HG02885 (cell line): ENCODE results near the gene VAPA.
"Not testable (repeated sequence)": the region's sequence is repeated elsewhere in the genome, so short reads cannot be mapped to it uniquely, and the experiment has no call there.

Experiments
- ATAC-seq: cut with Tn5 transposase; IDR thresholded peaks from one replicate; pipeline ENCODE4 v1.9.1; 2021; ENCODE audit warnings: mild to moderate bottlenecking; ENCODE audit not compliant: unreplicated experiment, poor library complexity

VAPA gene

DNA sequence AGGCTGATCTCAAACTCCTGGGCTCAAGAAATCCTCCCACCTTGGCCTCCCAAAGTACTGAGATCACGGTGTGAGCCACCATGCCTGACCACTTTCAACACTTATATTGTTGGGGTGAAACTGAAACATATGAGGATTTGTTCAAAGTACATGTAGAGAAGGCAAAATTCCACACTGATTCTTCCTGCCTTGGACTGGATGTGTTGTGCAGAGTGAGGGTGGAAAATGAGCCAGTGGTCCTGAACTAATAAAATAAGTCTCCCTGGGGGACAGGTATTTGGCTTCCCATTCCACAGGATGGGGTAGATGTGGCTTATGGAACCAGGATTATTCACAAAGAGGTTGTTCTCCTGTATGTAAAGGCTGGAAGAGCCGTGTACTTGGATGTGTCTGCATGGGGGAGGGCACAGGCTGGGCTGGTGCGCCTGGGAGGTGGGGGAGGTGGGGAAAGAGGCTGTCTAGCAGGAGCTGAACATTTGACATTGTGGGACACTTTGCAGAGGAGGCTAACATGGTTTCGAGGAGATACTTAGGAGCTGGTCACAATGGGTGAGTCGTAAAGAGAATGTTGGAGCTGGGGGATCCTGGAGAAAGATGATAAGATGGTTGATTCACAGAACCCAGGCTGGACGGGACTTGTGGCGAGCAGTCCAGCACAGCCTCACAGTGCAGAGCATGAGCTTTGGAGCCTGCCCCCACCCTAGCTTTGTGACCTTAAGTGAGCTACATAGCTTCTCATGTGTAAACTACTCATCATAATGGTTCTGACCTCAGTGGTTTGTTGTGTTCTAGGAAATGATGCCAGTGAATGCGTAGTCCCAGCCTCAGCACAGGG, 28.4 kb upstream of the VAPA start, which contains the start of gene TXNDC2:
TXNDC2 (plus strand) TSS at position 804 of the 835 bp plus-strand sequence. CDS start 708 bp downstream, outside the sequence.
- ATAC-seq = no peak

DNA sequence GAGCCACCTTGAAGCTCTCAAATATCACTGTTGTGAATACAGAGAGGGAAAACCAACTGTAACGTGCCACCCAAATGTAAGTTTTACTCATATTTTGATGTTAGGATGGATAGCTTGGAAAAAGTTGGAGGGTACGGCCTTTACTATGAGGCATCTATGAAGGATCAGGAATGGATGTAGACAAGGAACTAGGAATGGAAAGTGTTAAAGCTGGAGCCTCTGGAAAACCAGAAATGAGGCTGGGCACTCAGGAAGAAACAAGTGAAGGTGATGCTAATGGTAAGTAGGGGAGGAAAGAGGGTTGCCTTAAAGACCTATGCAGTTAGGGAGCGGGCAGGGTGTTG, 27.8 kb upstream of the VAPA start:
- ATAC-seq = no peak

DNA sequence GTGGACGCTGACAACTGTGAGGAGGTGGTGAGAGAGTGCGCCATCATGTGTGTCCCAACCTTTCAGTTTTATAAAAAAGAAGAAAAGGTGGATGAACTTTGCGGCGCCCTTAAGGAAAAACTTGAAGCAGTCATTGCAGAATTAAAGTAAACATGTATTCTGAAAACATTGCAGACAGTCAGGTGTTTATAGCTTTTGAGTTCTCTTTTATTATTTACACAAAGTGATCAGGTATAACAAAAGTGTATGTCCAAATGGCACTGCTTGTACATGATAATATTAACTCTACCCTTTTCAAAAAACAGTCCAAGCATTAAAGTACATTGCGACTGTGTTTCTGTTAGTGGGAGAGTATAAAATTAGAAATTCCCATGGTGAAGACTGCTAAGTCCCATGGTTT, 25.8 kb upstream of the VAPA start:
- no peak for ATAC-seq

DNA sequence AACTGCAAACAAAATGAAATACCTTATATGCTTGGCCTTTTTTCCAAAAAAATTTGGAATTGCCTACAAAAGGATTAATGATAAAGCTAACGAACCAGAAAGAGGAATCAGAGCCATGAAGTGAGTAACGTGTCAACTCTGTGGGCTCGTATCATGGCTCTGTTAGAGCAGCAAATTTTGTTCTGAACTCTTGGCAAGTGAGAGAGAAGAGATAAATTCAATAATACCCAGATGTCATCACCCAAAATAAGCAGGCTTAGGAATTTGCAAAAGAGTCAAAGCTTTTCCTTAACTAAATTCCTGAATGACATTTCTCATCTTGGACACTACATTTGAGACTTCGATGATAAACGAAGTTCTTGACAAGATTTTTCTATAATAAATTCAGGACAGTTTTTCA, 23.6 kb upstream of the VAPA start:
- ATAC-seq = no peak

DNA sequence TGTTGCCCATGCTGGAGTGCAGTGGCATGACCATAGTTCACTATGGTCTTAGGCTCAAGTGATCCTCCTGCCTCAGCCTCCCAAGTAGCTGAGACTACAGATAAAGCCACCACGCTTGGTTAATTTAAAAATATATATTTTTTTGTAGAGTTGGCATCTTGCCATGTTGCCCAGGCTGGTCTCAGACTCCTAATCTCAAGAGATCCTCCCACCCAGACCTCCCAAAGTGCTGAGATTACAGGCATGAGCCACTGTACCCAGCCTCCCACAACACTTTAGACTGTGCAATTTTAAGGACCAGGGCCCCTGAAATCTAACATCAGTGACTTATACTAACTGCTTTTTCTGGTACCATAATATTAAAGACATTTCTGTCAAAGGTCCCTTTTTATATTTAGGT, 22.9 kb upstream of the VAPA start:
- no peak for ATAC-seq

DNA sequence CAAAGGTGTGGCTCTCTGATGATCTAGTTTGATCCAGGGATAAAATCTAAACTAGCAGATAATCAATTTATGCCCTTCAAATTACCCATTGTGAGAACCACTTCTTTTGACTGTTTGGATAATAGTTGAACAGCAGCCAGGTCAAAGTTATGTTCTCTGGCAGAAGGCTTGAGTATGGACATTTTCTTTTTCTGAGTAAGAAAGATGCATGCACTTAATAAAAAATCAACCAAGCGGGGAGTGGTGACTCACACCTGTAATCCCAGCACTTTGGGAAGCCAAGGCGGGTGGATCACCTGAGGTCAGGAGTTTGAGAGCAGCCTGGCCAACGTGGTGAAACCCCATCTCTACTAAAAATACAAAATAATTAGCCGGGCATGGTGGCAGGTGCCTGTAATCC, 22.3 kb upstream of the VAPA start:
- not testable (repeated sequence) for ATAC-seq

DNA sequence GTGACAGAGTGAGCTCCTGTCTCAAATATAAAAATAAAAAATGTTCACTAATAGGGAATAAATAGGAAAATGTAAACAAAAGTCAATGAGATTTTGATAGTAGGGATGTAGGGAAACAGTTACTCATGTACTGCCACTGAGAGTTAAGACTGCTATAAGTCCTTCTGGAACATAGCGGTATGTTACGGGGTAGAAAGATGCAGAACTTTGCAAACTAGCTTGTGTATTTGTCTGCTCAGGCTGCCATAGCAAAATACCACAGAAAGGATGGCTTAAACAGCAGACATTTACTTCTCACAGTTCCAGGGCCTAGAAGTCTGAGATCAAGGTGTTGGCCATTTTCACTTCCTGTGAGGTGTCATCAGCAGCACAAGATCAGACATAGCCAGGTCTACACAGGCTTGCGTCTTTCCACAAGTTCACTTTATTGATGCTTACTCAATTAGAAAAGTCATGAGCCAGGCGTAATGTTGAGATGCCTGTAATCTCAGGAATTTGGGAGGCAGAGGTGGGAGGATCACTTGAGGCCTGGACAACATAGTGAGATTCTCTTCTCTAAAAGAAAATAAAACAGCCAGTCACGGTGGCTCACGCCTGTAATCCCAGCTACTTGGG, 19.3 kb upstream of the VAPA start:
- ATAC-seq = no peak

DNA sequence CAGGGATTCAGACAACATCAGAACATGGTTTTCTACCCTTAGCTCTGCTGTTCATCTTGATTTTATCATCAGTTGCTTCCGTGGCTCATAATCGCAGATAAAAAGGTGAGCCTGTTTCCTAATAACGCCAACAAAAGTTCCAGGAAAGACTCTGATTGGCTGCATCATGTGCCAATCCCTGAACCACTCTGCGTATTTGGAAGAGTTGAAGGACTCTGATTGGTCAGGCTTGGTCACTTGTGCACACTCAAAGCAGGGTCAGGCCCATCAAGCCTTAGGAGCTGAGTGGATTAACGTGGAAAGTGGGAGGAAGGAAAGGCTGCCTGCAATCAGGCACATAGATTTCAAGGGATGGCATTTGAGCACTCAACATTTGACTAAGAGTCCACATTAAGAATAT, 16.7 kb upstream of the VAPA start:
- no peak for ATAC-seq

DNA sequence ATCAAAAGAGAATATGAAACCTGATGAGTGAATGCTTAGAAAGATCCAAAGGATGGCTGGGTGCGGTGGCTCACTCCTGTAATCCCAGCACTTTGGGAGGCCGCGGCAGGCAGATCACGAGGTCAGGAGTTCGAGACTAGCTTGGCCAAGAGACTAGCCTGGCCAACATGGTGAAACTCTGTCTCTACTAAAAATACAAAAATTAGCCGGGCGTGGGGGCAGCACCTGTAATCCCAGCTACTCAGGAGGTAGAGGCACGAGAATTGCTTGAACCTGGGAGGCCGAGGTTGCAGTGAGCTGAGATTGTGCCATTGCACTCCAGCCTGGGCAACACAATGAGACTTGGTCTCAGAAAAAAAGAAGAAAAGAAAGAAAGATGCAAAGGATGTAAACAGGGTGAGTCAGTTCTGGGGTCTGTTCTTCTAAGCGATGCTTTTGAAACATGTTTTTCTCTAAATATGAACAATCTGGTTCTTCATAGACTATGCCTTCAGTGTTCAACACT, 16.0 kb upstream of the VAPA start:
- not testable (repeated sequence) for ATAC-seq

DNA sequence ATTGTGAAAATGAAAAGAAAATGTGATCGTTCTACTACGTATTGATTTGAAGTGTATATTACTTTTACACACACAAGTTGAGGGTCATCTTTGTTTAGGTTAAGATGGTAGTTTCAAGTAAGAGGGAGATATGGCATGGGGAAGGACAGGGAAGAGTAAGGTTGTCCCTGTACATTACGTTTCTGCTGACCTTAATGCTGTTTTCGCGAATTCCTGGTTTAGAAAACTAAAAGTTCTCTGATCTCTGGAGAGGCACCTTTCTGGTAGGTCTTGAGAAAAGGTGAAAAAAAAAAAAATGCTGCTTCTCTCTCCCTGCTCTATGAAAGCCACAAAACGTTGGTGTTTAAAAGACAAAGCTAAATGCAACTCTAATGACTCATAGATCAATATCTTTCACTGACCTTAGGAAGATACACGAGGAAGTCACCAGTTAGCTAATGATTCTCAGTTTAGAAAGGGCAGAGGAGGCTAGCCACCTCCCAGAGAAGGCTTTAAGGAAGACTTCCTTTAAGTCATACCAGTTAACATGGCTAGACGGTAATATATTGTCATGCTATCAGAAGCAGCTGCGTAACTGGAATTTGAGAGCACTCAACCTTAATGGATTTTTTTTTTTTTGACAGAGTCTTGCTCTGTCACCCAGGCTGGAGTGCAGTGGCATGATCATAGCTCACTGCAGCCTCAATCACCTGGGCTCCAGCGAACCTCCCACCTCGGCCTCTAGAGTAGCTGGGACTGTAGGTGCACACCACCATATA, 14.8 kb upstream of the VAPA start:
- no peak for ATAC-seq

DNA sequence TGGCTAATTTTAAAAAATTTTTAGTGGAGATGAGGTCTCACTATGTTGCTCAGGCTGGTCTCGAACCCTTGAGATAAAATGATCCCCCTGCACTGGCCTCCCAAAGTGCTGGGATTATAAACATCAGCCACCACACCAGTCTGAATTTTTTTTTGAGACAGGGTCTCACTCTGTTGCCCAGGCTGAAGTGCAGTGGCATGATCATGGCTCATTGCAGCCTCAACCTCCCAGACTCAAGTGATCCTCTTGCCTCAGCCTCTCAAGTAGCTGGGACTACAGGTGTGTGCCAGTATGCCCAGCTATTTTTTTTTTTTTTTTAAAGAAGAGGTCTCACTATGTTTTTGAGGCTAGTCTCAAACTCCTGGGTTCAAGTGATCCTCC, 14.3 kb upstream of the VAPA start:
- ATAC-seq = not testable (repeated sequence)

DNA sequence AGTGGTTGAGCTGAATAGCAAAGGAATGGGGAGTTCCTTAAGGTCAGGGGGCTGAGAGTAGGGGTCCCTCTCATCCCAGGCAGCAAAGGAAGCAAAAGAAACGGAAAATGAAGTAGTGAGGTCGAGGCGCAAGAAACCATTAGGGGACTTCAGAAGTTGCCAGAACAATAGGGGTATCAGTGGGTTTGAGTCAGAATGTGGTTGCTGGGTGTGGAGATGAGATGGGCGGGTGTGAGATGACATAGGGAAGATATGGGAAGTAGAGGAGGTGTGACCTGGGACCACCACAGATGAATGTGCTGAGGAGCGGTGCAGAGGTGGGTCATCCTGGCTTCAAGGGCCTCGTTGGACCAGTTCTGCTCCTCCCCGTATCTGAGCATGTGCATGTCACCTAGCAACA, 13.1 kb upstream of the VAPA start:
- ATAC-seq = no peak

DNA sequence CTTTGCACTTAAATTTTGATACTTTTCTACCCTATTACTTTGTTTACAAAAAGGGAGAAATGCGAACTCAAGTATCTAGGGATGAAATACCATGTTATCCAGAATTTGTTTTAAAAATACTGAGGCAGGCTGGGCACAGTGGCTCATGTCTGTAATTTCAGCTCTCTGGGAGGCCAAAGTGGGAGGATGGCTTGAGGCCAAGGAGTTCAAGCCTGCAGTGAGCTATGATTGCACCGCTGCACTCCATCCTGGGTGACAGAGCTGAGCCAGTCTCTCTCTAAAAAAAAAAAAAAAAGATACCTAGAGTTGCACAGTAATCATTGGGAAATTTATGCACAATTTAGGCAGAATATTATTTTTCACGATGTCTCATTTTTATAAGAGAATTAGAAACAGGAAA, 12.4 kb upstream of the VAPA start:
- no peak for ATAC-seq

DNA sequence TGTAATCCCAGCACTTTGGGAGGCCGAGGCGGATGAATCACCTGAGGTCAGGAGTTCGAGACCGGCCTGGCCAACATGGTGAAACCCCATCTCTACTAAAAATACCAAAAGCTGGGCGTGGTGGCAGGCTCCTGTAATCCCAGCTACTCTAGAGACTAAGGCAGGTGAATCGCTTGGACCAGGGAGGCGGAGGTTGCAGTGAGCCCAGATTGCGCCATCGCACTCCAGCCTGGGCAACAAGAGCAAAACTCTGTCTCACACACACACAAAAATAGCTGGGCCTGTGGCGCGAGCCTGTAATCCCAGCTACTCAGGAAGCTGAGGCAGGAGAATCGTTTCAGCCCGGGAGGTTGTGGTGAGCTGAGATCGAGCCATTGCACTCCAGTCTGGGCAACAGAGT, 11.6 kb upstream of the VAPA start:
- not testable (repeated sequence) for ATAC-seq

DNA sequence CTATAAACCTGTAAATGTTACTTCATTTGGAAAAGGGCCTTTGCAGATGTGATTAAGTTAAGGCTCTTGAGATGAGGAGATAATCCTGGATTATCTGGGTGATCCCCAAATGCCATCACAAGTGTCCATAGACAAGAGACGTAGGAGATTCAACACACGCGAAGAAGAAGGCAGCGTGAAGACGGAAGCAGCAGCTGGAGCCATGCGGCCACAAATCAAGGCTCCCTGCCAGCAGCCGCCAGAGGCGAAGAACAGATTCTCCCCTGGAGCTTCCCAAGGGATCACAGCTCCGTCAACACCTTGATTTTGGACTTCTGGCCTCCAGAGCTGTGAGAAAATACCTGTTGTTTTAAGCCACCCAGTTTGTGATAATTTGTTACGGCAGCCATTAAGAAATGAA, 11.0 kb upstream of the VAPA start:
- no peak for ATAC-seq

DNA sequence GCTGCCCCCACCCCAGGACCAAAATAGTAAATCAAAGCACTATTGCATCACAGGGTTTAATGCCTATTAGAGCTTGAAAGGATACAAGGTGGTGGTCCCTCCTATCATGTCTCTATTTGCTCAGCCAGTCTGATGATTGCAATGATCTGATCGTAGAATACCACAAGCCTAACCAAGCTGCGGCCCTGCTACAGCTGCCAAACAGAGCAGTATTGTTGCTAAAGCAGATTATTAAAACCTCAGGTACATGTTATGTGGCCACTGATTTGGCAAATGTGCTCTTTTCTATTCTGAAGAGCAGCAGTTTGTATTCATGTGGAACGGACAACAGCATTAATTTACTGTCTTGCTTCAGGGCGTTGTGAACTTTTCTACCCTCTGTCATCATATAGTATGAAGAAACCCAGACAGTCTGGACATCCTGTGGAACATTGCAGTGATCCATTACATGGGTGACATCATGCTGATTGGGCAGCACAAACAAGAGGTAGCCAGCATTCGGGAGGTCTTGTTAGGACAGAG, 8.4 kb upstream of the VAPA start:
- no peak for ATAC-seq

DNA sequence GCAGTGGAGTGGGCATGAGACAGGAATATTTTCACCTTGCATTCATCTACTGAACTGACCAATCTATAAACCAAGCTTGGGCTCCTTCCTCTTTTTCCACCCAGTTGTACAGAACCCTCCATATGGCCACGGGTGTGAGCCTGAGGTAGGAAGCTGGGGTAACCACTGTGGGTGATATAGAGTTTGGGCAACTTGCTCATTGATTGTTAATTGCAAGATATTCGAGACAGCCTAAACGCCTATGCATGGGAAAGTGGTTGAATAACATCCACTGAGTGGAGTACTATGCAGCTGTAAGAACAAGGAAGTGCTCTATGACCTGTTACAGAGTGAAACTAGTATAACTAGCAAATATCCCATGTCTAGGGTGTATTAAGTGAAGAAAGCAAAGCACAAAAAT, 7.3 kb upstream of the VAPA start:
- no peak for ATAC-seq

DNA sequence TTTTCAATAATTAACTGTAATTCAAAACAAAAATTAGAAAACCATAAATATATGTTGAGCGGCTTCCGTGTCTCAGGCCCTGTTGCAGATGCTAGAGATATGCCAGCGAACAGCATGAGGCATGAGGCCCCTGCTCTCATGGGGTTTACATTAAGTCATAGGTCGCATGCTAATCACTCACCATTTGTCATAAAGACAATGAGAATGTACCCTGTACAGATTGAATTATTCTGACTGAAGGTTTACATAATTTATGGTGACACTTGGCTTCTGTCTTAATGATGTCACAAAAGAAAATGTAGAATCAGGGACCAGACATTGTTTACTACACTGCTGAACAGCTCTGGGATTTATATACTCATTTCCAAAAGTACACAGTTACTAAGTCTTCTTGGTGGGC, 5.9 kb upstream of the VAPA start:
- ATAC-seq = no peak

DNA sequence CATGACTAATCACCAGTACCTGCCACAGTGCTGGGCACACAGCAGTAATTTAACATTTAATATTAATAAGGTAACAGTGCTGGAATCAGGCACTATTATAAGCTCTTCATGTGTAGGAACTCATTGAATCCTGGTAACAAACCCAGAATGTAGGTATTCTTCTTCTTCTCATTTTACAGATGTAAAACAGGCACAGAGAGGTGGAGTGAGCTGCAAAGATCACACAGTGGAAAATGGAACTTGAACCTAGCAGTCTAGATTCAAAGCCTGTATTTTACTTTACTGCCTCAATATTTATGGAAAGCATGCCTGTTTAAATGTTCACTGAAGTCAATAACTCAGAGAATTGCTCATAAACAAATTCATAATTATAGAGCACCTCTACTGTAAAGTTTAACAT, 3.7 kb upstream of the VAPA start:
- no peak for ATAC-seq

DNA sequence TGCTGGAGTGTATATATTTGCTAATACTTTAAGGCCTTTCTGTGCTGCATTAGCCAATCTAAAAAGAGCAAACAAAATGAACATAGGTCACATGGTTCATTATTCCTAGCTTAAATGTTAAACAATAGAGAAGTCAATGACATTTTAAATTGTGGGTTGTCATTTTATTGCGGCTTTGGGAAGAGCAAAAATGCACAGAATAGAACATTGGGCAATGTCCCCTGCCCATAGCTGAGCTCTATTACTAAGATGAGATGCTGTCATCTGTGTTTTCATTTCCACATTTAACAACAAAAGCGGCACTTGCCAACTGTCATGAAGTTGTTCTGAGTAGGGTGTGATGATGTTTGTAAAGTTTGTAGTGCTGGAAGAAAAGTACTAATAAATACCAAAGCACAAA, 3.2 kb upstream of the VAPA start:
- ATAC-seq = no peak

DNA sequence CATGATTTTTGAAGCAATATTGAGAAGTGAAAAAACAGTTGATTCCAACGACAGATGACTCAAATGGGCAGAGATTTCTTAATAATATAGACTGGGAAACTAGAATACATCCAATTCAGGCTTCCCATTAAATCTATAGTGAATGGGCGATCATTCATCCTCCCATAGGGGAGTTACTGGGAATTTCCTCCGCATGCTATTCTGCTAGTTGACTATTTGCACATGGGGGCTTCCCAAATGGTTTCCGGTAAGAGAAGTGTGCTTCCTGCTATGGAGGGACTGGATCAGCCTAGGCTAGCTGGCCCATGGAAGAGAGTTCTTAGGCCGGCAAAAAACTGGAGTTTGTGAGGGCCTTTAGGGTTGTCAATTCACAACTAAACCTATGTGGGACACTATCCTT, 2.6 kb upstream of the VAPA start:
- ATAC-seq = no peak
